Neural cell (in vitro differentiated cells): Measurements from ENCODE around the gene SLC2A6. TPM values are rescaled to one million over a fixed set of nuclear protein-coding genes. Genes with fewer than 3 reads are reported as not detected.

Experiments
- H2AFZ ChIP-seq: fragments of 200-600, 300-800 bp; sonication (generic), shearing (Covaris generic); 2 replicates; pipeline ENCODE4 v1.6.0; 2014; ENCODE audit warnings: low read depth, mild to moderate bottlenecking, antibody characterized with exemption, low read length, moderate library complexity
- H3F3A ChIP-seq: fragments of 200-600 bp; shearing (Covaris generic); 2 replicates; pipeline ENCODE4 v1.6.1; 2016; ENCODE audit warnings: mild to moderate bottlenecking, moderate library complexity, mixed read lengths, antibody characterized with exemption, low read length; ENCODE audit not compliant: insufficient read depth, poor library complexity, severe bottlenecking
- H3K27ac ChIP-seq: fragments of 200-600, 300-800 bp; sonication (generic), shearing (Covaris generic); 2 replicates; pipeline ENCODE4 v1.5.1; 2014; ENCODE audit warnings: mild to moderate bottlenecking, low read length, moderate library complexity
- H3K27me3 ChIP-seq: fragments of 300-800, 200-600 bp; sonication (generic), shearing (Covaris generic); 2 replicates; pipeline ENCODE4 v1.6.0; 2014; ENCODE audit warnings: mild to moderate bottlenecking, low read depth, low read length, moderate library complexity; ENCODE audit not compliant: insufficient read depth
- H3K36me3 ChIP-seq: fragments of 300-800, 200-600 bp; sonication (generic), shearing (Covaris generic); 2 replicates; pipeline ENCODE4 v1.5.1; 2014; ENCODE audit warnings: mild to moderate bottlenecking, antibody characterized with exemption, low read length, moderate library complexity; ENCODE audit not compliant: insufficient read depth
- H3K4me2 ChIP-seq: fragments of 300-800, 200-600 bp; sonication (generic), shearing (Covaris generic); 2 replicates; pipeline ENCODE4 v1.6.0; 2014; ENCODE audit warnings: mild to moderate bottlenecking, low read length
- H3K4me3 ChIP-seq: fragments of 300-800, 200-600 bp; sonication (generic), shearing (Covaris generic); 2 replicates; pipeline ENCODE4 v1.5.1; 2014; ENCODE audit warnings: mild to moderate bottlenecking, low read length, moderate library complexity
- H3K79me2 ChIP-seq: fragments of 200-600 bp; shearing (Covaris generic); replicated peaks from 2 replicates; pipeline ENCODE4 v1.6.0; 2014; ENCODE audit warnings: mild to moderate bottlenecking, low read length, moderate library complexity; ENCODE audit not compliant: insufficient read depth
- H3K9ac ChIP-seq: fragments of 300-800, 200-600 bp; sonication (generic), shearing (Covaris generic); 2 replicates; pipeline ENCODE4 v1.6.1; 2016; ENCODE audit warnings: mild to moderate bottlenecking, low read length, mixed read lengths
- H3K9me2 ChIP-seq: fragments of 200-600 bp; shearing (Covaris generic); 2 replicates; pipeline ENCODE4 v1.6.1; 2016; ENCODE audit warnings: mild to moderate bottlenecking, low read length, mixed read lengths; ENCODE audit not compliant: insufficient read depth
- H3K9me3 ChIP-seq: fragments of 200-600, 300-800 bp; sonication (generic), shearing (Covaris generic); 2 replicates; pipeline ENCODE4 v1.6.1; 2016; ENCODE audit warnings: mild to moderate bottlenecking, mixed run types, low read length, moderate library complexity, mixed read lengths
- H4K20me1 ChIP-seq: fragments of 200-600 bp; shearing (Covaris generic); 2 replicates; pipeline ENCODE4 v1.6.1; 2016; ENCODE audit warnings: mild to moderate bottlenecking, mixed run types; ENCODE audit not compliant: insufficient read depth
- EP300 ChIP-seq: fragments of 450-650 bp; conservative IDR thresholded peaks from 2 replicates; pipeline ENCODE4 v1.6.1; 2014; ENCODE audit warnings: antibody characterized with exemption, mild to moderate bottlenecking, moderate library complexity; ENCODE audit not compliant: poor library complexity, severe bottlenecking
- EZH2 ChIP-seq: fragments of 200-600, 300-800 bp; shearing (Covaris generic), sonication (generic); IDR thresholded peaks from 2 replicates; pipeline ENCODE4 v1.6.1; 2014; ENCODE audit warnings: antibody characterized with exemption, low read length, borderline replicate concordance, mild to moderate bottlenecking; ENCODE audit not compliant: insufficient read depth, poor library complexity, severe bottlenecking
- MXI1 ChIP-seq: fragments of 450-650 bp; conservative IDR thresholded peaks from 2 replicates; pipeline ENCODE4 v1.6.1; 2014; ENCODE audit warnings: antibody characterized with exemption, mild to moderate bottlenecking; ENCODE audit not compliant: poor library complexity, severe bottlenecking
- POLR2AphosphoS5 ChIP-seq: IDR thresholded peaks from 2 replicates; pipeline ENCODE4 v1.6.1; 2012
- RAD21 ChIP-seq: fragments of 450-650 bp; conservative IDR thresholded peaks from 2 replicates; pipeline ENCODE4 v1.6.1; 2014; ENCODE audit warnings: antibody characterized with exemption, mild to moderate bottlenecking, moderate library complexity
- REST ChIP-seq: IDR thresholded peaks from 2 replicates; pipeline ENCODE4 v1.6.1; 2012; ENCODE audit warnings: borderline replicate concordance
- SMC3 ChIP-seq: fragments of 450-650 bp; conservative IDR thresholded peaks from 2 replicates; pipeline ENCODE4 v1.6.1; 2014; ENCODE audit warnings: antibody characterized with exemption, mild to moderate bottlenecking, moderate library complexity; ENCODE audit not compliant: poor library complexity
- TAF1 ChIP-seq: IDR thresholded peaks from 2 replicates; pipeline ENCODE4 v1.6.1; 2012; ENCODE audit warnings: low read depth
- polyA plus RNA-seq: library from polyadenylated mRNA; depleted of rRNA; stranded (reverse); fragments of >200 nt; gene quantifications from 2 replicates; pipeline ENCODE4 v1.2.3, GENCODE V29; 2014
- TF ChIP-seq, protein P1 (sequence below): fragments of 450-650 bp; IDR thresholded peaks from 2 replicates; pipeline ENCODE4 v1.5.1; 2014; ENCODE audit warnings: antibody characterized with exemption, mild to moderate bottlenecking, moderate library complexity; ENCODE audit not compliant: poor library complexity, severe bottlenecking

Gene SLC2A6
- polyA plus RNA-seq, 1 donor from 2014 or later, result 11.5 TPM

- Histone ChIP-seq H3K4me3 (no peak overlapping the region), H3K9ac (no peak overlapping the region), H2AFZ (no peak overlapping the region), H3K4me2 (no peak overlapping the region), H3K9me3 (no peaks in the 10 kb centered on the region), H3K36me3 (no peaks in the 10 kb centered on the region), H3K9me2 (no peaks in the 10 kb centered on the region), H3K79me2 (no peaks in the 10 kb centered on the region), H3F3A (no peaks in the 10 kb centered on the region), H3K27ac (no peak overlapping the region), H4K20me1 (no peaks in the 10 kb centered on the region), H3K27me3 (no peaks in the 10 kb centered on the region)
- TF ChIP-seq TAF1 (no peak), EP300 (no peak), MXI1 (no peak), REST (no peak), SMC3 (no peak), EZH2 (no peak), POLR2AphosphoS5 (no peak), RAD21 (no peak)
- TF ChIP-seq, protein P1, sequence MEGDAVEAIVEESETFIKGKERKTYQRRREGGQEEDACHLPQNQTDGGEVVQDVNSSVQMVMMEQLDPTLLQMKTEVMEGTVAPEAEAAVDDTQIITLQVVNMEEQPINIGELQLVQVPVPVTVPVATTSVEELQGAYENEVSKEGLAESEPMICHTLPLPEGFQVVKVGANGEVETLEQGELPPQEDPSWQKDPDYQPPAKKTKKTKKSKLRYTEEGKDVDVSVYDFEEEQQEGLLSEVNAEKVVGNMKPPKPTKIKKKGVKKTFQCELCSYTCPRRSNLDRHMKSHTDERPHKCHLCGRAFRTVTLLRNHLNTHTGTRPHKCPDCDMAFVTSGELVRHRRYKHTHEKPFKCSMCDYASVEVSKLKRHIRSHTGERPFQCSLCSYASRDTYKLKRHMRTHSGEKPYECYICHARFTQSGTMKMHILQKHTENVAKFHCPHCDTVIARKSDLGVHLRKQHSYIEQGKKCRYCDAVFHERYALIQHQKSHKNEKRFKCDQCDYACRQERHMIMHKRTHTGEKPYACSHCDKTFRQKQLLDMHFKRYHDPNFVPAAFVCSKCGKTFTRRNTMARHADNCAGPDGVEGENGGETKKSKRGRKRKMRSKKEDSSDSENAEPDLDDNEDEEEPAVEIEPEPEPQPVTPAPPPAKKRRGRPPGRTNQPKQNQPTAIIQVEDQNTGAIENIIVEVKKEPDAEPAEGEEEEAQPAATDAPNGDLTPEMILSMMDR, result no peak
Observed at GRCh38 chr9:133490201-133490681, 11.3 kb upstream of the SLC2A6 start.

DNA sequence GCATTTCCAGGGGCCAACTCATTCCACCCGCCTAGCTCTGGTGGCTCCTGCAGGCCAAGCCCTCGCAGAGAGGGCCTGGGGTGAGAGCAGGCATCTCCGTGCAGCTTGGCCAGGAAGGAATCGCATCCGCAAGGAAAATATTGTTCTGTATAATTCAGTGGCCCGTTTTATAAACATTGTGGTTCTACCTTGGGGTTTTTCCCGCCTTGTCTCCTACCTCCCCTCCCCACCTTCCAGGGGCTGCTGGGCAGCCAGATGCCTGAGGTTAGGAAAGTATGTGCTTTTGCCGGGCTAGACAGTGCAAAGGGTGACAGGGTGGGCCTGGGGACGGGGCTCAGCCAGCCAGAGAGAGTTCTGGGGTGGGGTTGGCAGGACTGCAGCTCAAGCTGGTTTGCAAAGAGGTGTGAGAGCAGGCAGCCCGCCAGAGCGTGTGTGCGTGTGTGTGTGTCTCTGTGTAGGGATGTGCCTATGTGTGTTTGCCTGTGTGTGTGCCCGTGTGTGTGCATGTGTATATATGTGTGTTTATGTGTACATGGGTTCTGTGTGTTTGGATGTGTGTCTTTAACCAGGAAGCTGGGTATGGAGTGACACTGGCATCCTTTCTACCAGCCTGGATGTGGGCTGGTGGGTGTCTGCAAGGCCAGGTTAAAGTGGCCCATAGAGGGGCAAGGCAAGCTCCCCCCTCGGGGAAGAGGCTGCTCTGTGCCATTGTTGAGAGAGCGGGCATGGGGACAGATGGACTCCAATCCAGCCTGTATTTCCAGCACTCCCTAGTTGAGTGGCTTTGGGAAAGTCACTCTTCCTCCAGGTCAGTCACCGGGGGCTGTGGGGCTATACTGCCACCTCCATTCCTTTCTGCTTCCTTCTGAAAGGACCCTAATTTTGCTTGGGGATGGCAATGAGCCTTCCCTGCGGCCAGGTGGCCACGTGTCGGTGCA lies 10.6 kb upstream of the SLC2A6 start:
- no peak overlapping the region for H3K27ac ChIP-seq
- H3K9me3 ChIP-seq, result no peaks in the 10 kb centered on the region
- H3K4me3 ChIP-seq, result no peak overlapping the region
- H2AFZ ChIP-seq, result no peak overlapping the region
- no peaks in the 10 kb centered on the region for H3K79me2 ChIP-seq
- H3F3A ChIP-seq, result no peaks in the 10 kb centered on the region
- no peak overlapping the region for H3K9ac ChIP-seq
- no peaks in the 10 kb centered on the region for H3K27me3 ChIP-seq
- H3K36me3 ChIP-seq, result no peaks in the 10 kb centered on the region
- H3K4me2 ChIP-seq, result no peak overlapping the region
- H4K20me1 ChIP-seq, result no peaks in the 10 kb centered on the region
- no peaks in the 10 kb centered on the region for H3K9me2 ChIP-seq
- no peak for TF ChIP-seq EZH2
- TF ChIP-seq, protein P1, result no peak
- no peak for TF ChIP-seq REST
- no peak for TF ChIP-seq TAF1
- no peak for TF ChIP-seq RAD21
- TF ChIP-seq EP300, result no peak
- no peak for TF ChIP-seq MXI1
- no peak for TF ChIP-seq SMC3
- TF ChIP-seq POLR2AphosphoS5, result no peak
